ENCODE data around the gene NOXO1. TPM values are rescaled to one million over a fixed set of nuclear protein-coding genes. Genes with fewer than 3 reads are reported as not detected.

NOXO1 gene
- polyA plus RNA-seq, 3 donors: 0.09 TPM; not detected in 2

DNA sequence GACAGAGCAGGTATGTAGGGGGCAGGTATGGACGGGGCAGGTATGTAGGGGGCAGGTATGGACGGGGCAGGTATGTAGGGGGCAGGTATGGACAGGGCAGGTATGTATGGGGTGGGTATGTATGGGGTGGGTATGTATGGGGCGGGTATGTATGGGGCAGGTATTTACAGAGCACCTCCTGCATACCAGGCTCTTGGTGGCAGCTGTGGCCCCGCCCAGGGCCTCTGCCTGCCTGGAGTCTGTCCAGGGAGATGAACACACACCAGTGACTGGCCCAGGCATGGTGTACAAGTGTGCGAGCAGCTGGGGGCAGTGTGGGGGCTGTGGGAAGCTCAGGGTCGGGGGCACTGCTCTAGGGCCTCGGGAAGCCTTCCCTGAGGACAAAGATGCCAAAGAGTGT, 31.2 kb downstream of the NOXO1 start:
- no peak overlapping the region for H3K27ac Mint-ChIP-seq
- H3K4me3 ChIP-seq (replicated peaks in 1 of 3; ENCODE audit: low read depth in 2 of 3, low read length in 3 of 3): no peak overlapping the region
- no peak overlapping the region for H3K4me3 Mint-ChIP-seq
- peaks cover 4 to 15% (median 12%) of the 10 kb centered on the region in 3 donors for H3K27me3 Mint-ChIP-seq (ENCODE audit: low read depth in 3 of 3)
- H3K9me3 Mint-ChIP-seq: no peaks in the 10 kb centered on the region
- no peaks in the 10 kb centered on the region for H3K9me3 ChIP-seq (replicated peaks in 1 of 2; ENCODE audit: control insufficient read depth in 1 of 2, insufficient read depth in 1 of 2, low read length in 2 of 2)
- H2AFZ ChIP-seq (ENCODE audit: insufficient read depth, low read depth, low read length, poor library complexity, severe bottlenecking): no peak overlapping the region
- H3K4me1 Mint-ChIP-seq: no peaks in the 10 kb centered on the region
- TF ChIP-seq, protein P1, sequence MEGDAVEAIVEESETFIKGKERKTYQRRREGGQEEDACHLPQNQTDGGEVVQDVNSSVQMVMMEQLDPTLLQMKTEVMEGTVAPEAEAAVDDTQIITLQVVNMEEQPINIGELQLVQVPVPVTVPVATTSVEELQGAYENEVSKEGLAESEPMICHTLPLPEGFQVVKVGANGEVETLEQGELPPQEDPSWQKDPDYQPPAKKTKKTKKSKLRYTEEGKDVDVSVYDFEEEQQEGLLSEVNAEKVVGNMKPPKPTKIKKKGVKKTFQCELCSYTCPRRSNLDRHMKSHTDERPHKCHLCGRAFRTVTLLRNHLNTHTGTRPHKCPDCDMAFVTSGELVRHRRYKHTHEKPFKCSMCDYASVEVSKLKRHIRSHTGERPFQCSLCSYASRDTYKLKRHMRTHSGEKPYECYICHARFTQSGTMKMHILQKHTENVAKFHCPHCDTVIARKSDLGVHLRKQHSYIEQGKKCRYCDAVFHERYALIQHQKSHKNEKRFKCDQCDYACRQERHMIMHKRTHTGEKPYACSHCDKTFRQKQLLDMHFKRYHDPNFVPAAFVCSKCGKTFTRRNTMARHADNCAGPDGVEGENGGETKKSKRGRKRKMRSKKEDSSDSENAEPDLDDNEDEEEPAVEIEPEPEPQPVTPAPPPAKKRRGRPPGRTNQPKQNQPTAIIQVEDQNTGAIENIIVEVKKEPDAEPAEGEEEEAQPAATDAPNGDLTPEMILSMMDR (IDR thresholded peaks at IDR 0.05): no peak
- intact Hi-C loops (cut with micrococcal nuclease): no loop called here
- no peaks in the 10 kb centered on the region for H3K4me1 ChIP-seq (ENCODE audit: control insufficient read depth in 1 of 2, insufficient read depth in 2 of 2, low read length in 2 of 2)
- no peaks in the 10 kb centered on the region for H3K79me2 ChIP-seq (ENCODE audit: insufficient read depth, low read length)
- WGBS (ENCODE audit: insufficient coverage): 76% methylated on average over 6 of the region's 7 CpGs
- H3K27me3 ChIP-seq (ENCODE audit: control insufficient read depth in 2 of 2, insufficient read depth in 2 of 2, low read length in 2 of 2): no peaks in the 10 kb centered on the region
- no peaks in the 10 kb centered on the region for H4K20me1 ChIP-seq (ENCODE audit: insufficient read depth, low read length)
- no peak overlapping the region for H3K27ac ChIP-seq (ENCODE audit: low read depth in 1 of 2, low read length in 2 of 2)
- H3K36me3 ChIP-seq (replicated peaks in 1 of 2; ENCODE audit: control insufficient read depth in 1 of 2, insufficient read depth in 2 of 2, low read length in 2 of 2): no peaks in the 10 kb centered on the region
- H3K9ac ChIP-seq (ENCODE audit: insufficient read depth, low read length, poor library complexity, severe bottlenecking): no peak overlapping the region
- no peak overlapping the region for H3K4me2 ChIP-seq (replicated peaks; ENCODE audit: extremely low read depth, low read length, poor library complexity, severe bottlenecking)
- H3K36me3 Mint-ChIP-seq: no peaks in the 10 kb centered on the region
- DNase-seq: no peak

DNA sequence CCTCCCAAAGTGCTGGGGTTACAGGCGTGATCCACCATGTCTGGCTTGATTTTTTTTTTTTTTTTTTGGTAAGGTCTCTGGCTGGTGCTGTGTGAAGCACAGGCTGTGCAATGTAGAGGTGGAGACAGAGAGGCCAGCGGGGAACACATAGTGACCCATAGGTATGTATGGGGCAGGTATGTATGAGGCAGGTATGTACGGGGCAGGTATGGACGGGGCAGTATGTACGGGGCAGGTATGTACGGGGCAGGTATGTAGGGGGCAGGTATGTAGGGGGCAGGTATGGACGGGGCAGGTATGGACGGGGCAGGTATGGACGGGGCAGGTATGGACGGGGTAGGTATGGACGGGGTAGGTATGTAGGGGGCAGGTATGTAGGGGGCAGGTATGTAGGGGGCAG, 31.8 kb downstream of the NOXO1 start:
- no peak overlapping the region for H3K27ac ChIP-seq (ENCODE audit: low read depth in 1 of 2, low read length in 2 of 2)
- no peaks in the 10 kb centered on the region for H3K79me2 ChIP-seq (ENCODE audit: insufficient read depth, low read length)
- TF ChIP-seq, protein P1 (IDR thresholded peaks at IDR 0.05): no peak
- no peaks in the 10 kb centered on the region for H3K36me3 ChIP-seq (replicated peaks in 1 of 2; ENCODE audit: control insufficient read depth in 1 of 2, insufficient read depth in 2 of 2, low read length in 2 of 2)
- intact Hi-C loops (cut with micrococcal nuclease): loop anchor here in 1 of 2 donors (10.0 kb wide), 1 partner anchor 205 kb away; the partner anchor contains the start of gene TRAF7
- H3K9me3 ChIP-seq (replicated peaks in 1 of 2; ENCODE audit: control insufficient read depth in 1 of 2, insufficient read depth in 1 of 2, low read length in 2 of 2): no peaks in the 10 kb centered on the region
- H3K4me1 Mint-ChIP-seq: no peaks in the 10 kb centered on the region
- H3K36me3 Mint-ChIP-seq: no peaks in the 10 kb centered on the region
- no peaks in the 10 kb centered on the region for H3K9me3 Mint-ChIP-seq
- no peaks in the 10 kb centered on the region for H4K20me1 ChIP-seq (ENCODE audit: insufficient read depth, low read length)
- no peak overlapping the region for H3K9ac ChIP-seq (ENCODE audit: insufficient read depth, low read length, poor library complexity, severe bottlenecking)
- WGBS (ENCODE audit: insufficient coverage): 100% methylated on average over 4 of the region's 11 CpGs
- no peak overlapping the region for H3K27ac Mint-ChIP-seq
- no peaks in the 10 kb centered on the region for H3K4me1 ChIP-seq (ENCODE audit: control insufficient read depth in 1 of 2, insufficient read depth in 2 of 2, low read length in 2 of 2)
- no peak overlapping the region for H3K4me3 Mint-ChIP-seq
- no peak overlapping the region for H3K4me3 ChIP-seq (replicated peaks in 1 of 3; ENCODE audit: low read depth in 2 of 3, low read length in 3 of 3)
- H3K4me2 ChIP-seq (replicated peaks; ENCODE audit: extremely low read depth, low read length, poor library complexity, severe bottlenecking): no peak overlapping the region
- no peak for DNase-seq
- no peaks in the 10 kb centered on the region for H3K27me3 ChIP-seq (ENCODE audit: control insufficient read depth in 2 of 2, insufficient read depth in 2 of 2, low read length in 2 of 2)
- H3K27me3 Mint-ChIP-seq (ENCODE audit: low read depth in 3 of 3): peaks cover 2 to 13% (median 8%) of the 10 kb centered on the region in 3 donors
- no peak overlapping the region for H2AFZ ChIP-seq (ENCODE audit: insufficient read depth, low read depth, low read length, poor library complexity, severe bottlenecking)
